ENCODE measurements around the gene GAS1. TPM values are rescaled to one million over a fixed set of nuclear protein-coding genes. Genes with fewer than 3 reads are reported as not detected.

The GAS1 gene
- total RNA-seq, 1 experiment from 2014 or later, result 0.64 TPM

DNA sequence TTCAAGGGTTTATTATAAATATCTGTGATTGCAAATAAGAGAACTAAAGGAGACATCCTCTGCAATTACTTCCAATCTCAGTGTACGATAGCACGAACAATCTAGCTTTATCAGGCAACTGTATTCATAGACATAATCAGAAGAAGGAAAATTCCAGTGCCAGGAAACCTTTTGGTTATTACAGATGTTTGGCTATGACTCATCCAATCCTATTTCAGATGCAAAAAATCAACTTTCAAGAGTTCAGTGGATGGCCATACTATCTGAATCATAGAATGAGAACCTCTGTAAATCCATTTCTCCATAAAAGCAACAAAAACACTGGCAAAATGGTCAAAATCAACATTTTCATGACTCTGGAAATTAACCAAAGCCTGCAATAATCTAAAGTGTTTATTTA is 37.9 kb downstream of the GAS1 start:
- H3K4me1 ChIP-seq, result no peaks in the 10 kb centered on the region
- no peak overlapping the region for H3K4me3 Mint-ChIP-seq (ENCODE audit: unreplicated experiment)
- no peaks in the 10 kb centered on the region for H3K4me1 Mint-ChIP-seq (ENCODE audit: low read depth, unreplicated experiment)
- TF ChIP-seq, protein P1, sequence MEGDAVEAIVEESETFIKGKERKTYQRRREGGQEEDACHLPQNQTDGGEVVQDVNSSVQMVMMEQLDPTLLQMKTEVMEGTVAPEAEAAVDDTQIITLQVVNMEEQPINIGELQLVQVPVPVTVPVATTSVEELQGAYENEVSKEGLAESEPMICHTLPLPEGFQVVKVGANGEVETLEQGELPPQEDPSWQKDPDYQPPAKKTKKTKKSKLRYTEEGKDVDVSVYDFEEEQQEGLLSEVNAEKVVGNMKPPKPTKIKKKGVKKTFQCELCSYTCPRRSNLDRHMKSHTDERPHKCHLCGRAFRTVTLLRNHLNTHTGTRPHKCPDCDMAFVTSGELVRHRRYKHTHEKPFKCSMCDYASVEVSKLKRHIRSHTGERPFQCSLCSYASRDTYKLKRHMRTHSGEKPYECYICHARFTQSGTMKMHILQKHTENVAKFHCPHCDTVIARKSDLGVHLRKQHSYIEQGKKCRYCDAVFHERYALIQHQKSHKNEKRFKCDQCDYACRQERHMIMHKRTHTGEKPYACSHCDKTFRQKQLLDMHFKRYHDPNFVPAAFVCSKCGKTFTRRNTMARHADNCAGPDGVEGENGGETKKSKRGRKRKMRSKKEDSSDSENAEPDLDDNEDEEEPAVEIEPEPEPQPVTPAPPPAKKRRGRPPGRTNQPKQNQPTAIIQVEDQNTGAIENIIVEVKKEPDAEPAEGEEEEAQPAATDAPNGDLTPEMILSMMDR (IDR thresholded peaks at IDR 0.05; ENCODE audit: insufficient read depth in 1 of 2, low read depth in 1 of 2, low read length in 1 of 2, severe bottlenecking in 1 of 2, unreplicated experiment in 1 of 2), result no peak
- no peaks in the 10 kb centered on the region for H3K9me3 ChIP-seq
- no peak overlapping the region for H3K27ac Mint-ChIP-seq (ENCODE audit: unreplicated experiment)
- intact Hi-C loops (cut with micrococcal nuclease; ENCODE audit: unreplicated experiment), result no loop called here
- no peak overlapping the region for H3K4me3 ChIP-seq (ENCODE audit: low read depth, low read length)
- CTCF ChIA-PET, result no interaction called here
- no peak for DNase-seq
- no TSS peak for BruUV-seq (replicated peaks)
- no peaks in the 10 kb centered on the region for H3K36me3 ChIP-seq (ENCODE audit: control insufficient read depth, insufficient read depth, low read length)
- peaks cover 8% of the 10 kb centered on the region for H3K27me3 Mint-ChIP-seq (ENCODE audit: insufficient read depth, unreplicated experiment)
- no peaks in the 10 kb centered on the region for H3K27me3 ChIP-seq (replicated peaks; ENCODE audit: control insufficient read depth, insufficient read depth, low read length)
- POLR2A ChIA-PET, result no interaction called here
- H3K9me3 Mint-ChIP-seq (ENCODE audit: unreplicated experiment), result no peaks in the 10 kb centered on the region
- H3K36me3 Mint-ChIP-seq (ENCODE audit: insufficient read depth, unreplicated experiment), result no peaks in the 10 kb centered on the region

DNA sequence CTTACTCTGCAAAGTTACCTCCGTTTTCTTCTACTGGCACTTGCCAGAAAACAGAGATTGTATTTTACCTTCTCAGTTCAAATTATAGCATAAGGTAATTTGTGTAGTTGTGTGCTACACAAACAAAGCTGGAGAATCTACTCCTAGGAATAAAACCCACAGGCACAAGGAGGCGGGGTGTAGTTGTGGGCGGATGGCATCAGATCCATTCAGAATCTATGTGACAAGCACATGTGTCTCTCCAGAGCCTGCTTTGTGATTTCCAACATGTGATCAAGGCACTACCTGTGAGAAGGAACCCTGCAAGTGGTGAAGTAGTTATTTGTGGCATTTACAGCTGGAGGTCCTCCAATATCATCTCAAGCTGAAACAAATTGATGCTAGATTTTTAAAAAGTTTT is 39.0 kb downstream of the GAS1 start:
- intact Hi-C loops (cut with micrococcal nuclease; ENCODE audit: unreplicated experiment), result no loop called here
- POLR2A ChIA-PET, result no interaction called here
- H3K4me1 ChIP-seq, result no peaks in the 10 kb centered on the region
- CTCF ChIA-PET, result no interaction called here
- Mint-ChIP-seq H3K4me3 (ENCODE audit: unreplicated experiment) (no peak overlapping the region), H3K4me1 (ENCODE audit: low read depth, unreplicated experiment) (no peaks in the 10 kb centered on the region), H3K27ac (ENCODE audit: unreplicated experiment) (no peak overlapping the region), H3K36me3 (ENCODE audit: insufficient read depth, unreplicated experiment) (no peaks in the 10 kb centered on the region), H3K27me3 (ENCODE audit: insufficient read depth, unreplicated experiment) (peaks cover 14% of the 10 kb centered on the region), H3K9me3 (ENCODE audit: unreplicated experiment) (no peaks in the 10 kb centered on the region)
- no peaks in the 10 kb centered on the region for H3K9me3 ChIP-seq
- H3K27me3 ChIP-seq (replicated peaks; ENCODE audit: control insufficient read depth, insufficient read depth, low read length), result no peaks in the 10 kb centered on the region
- no TSS peak for BruUV-seq (replicated peaks)
- no peak overlapping the region for H3K4me3 ChIP-seq (ENCODE audit: low read depth, low read length)
- no peaks in the 10 kb centered on the region for H3K36me3 ChIP-seq (ENCODE audit: control insufficient read depth, insufficient read depth, low read length)
- DNase-seq, result no peak
- TF ChIP-seq, protein P1 (IDR thresholded peaks at IDR 0.05; ENCODE audit: insufficient read depth in 1 of 2, low read depth in 1 of 2, low read length in 1 of 2, severe bottlenecking in 1 of 2, unreplicated experiment in 1 of 2), result no peak

DNA sequence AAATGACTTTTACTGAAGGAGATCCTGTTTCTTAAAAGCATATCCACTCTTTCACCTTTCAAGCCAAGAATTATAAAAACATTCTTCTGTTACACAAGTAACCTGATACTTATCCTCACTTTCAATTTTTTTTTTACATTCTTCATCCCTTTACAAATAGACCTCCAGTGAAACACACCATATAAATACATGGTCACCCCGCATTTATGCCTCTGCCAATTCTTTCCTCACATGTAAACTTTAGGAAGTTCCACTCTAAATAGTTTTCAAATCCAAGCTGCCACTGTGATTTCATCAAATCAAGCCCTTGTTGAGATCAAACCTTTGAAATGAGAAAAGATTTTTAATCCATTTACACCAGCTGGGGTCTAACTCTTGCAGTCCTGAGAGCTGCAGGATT is 40.0 kb downstream of the GAS1 start:
- H3K9me3 ChIP-seq, result no peaks in the 10 kb centered on the region
- no peaks in the 10 kb centered on the region for H3K27me3 ChIP-seq (replicated peaks; ENCODE audit: control insufficient read depth, insufficient read depth, low read length)
- H3K36me3 ChIP-seq (ENCODE audit: control insufficient read depth, insufficient read depth, low read length), result no peaks in the 10 kb centered on the region
- ChIA-PET CTCF (no interaction called here), POLR2A (no interaction called here)
- H3K4me3 Mint-ChIP-seq (ENCODE audit: unreplicated experiment), result no peak overlapping the region
- DNase-seq, result no peak
- no peaks in the 10 kb centered on the region for H3K4me1 Mint-ChIP-seq (ENCODE audit: low read depth, unreplicated experiment)
- BruUV-seq (replicated peaks), result no TSS peak
- H3K4me3 ChIP-seq (ENCODE audit: low read depth, low read length), result no peak overlapping the region
- H3K9me3 Mint-ChIP-seq (ENCODE audit: unreplicated experiment), result no peaks in the 10 kb centered on the region
- TF ChIP-seq, protein P1 (IDR thresholded peaks at IDR 0.05; ENCODE audit: insufficient read depth in 1 of 2, low read depth in 1 of 2, low read length in 1 of 2, severe bottlenecking in 1 of 2, unreplicated experiment in 1 of 2), result no peak
- no peaks in the 10 kb centered on the region for H3K36me3 Mint-ChIP-seq (ENCODE audit: insufficient read depth, unreplicated experiment)
- intact Hi-C loops (cut with micrococcal nuclease; ENCODE audit: unreplicated experiment), result no loop called here
- no peaks in the 10 kb centered on the region for H3K4me1 ChIP-seq
- peaks cover 14% of the 10 kb centered on the region for H3K27me3 Mint-ChIP-seq (ENCODE audit: insufficient read depth, unreplicated experiment)
- H3K27ac Mint-ChIP-seq (ENCODE audit: unreplicated experiment), result no peak overlapping the region

Data from Caco-2 (cell line).